NCI-H345 treated with DMSO at 0.1 percent for 48 hours (cell line): ENCODE measurements around the gene ANO10.

Experiments
- DNase-seq: peaks from one replicate; lab custom pipeline; 2025; ENCODE audit not compliant: unreplicated experiment; lab: John Stamatoyannopoulos, UW

Gene ANO10

DNA sequence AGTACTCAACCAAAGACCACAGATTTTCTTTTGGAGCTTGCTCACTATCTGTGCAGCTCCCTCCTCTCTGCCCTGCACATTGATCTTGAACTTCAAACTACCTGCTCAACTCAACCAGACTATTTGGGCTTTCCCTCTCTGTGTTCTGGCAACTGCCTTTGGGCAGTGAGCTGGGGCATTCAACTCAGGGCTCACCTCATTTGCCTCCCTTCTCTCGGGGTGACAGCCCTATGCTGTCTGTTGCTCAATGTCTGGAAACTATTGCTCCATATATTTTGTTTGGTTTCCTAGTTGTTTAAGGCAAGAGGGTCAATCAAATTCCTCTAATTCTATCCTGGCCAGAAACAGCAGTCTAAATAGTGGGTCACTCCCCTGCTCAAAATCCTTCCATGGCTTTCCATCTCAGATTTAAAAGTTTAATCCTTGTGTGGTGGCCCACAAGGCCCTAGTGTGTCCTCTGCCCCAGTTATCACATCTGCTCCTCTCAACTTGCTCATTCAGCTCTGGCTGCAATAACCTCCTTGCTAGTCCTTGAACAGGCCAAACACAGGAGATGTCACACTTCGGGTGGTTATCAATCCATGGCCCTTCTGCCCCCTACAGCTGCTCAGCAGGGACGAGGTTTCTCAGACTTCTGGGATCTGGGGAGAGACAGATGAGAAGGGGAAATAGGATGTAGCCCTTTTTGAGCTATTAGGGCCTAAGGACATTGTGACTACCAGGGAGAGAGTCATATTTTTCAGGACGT lies 267.7 kb downstream of the ANO10 start:
- no peak for DNase-seq

DNA sequence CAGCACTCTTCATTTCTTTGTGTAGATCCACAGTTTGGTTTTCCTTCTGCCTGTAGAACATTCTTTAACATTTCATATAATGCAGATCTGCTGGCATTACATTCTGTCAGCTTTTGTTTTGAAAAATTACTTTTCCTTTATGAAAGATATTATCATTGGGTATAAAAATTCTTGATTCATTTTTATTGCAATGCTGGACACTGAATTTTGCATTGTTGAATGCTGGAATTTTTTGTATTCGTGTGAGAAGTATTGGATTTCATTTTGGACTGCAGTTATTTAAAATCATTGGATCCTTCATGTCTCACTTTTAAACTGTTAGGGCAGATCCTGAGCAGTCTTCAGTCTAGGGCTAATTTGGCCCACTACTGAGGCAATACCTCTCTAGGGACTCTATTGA lies 268.4 kb downstream of the ANO10 start:
- no peak for DNase-seq

DNA sequence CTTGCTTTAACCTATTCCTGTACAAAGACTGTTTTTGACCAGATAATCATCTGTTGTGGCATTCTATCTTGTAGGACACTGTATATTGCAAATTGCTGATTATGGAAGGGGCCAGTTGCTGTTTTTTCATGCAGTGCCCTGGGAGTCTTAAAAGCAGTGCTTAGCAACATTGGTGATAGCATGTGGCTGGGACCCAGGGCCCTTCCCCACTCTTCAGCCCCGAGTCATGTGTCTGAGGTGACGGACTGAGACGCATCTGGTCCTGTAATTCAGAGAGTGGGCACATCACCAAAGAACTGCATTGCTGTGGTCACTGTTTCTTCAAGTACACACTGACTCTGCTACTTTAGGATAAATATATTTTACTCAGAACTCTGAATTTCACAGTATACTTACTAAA lies 272.1 kb downstream of the ANO10 start:
- DNase-seq, result no peak

DNA sequence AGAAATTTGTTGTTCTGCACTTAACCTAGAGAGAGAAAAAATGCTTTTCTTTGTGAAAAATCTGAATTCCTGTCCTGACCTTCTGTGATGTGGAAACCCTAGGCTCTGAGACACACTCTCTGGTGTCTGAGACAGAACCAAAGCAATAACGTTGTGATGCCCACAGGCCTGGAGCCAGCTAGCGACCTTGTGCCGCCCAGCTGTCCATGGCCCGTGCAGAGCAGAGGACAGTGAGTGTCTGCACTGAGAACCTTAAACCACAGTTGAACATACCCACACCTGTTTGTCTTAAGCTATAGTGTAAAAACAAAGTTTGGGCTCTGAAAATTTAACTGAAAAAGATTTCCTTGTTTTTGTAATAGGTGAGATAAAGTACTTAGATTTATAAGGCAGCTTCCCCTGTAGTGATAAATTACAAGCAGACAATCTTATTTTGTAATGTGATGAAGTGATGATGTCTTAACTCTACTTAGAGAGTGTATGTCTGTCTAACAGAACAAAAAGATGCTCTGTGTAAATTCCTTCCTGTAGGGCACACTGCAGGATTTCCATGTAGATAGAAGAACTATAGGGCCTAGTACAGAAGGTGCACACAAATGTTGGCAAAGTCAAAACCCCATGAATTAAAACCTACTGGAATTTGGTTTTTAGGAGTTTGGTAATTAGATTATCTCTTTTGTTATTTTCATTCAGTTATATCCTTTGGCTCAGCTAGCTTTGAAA lies 272.8 kb downstream of the ANO10 start:
- no peak for DNase-seq

DNA sequence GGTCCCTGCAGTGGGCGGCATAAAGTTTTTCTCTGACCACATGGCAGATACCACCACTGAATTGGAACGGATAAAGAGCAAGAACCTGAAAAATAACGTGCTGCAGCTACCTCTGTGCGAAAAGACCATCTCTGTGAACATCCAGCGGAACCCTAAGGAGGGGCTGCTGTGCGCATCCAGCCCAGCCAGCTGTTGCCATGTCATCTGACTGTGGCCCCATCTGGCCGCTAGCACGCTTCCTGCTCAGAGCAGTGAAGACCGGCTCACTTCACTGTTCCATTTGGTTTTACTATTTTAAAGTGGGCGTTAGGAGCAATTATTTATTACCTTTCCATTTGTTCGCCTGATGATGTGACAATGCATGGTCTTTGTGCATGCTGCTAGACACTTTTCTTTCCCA lies 273.5 kb downstream of the ANO10 start:
- no peak for DNase-seq

DNA sequence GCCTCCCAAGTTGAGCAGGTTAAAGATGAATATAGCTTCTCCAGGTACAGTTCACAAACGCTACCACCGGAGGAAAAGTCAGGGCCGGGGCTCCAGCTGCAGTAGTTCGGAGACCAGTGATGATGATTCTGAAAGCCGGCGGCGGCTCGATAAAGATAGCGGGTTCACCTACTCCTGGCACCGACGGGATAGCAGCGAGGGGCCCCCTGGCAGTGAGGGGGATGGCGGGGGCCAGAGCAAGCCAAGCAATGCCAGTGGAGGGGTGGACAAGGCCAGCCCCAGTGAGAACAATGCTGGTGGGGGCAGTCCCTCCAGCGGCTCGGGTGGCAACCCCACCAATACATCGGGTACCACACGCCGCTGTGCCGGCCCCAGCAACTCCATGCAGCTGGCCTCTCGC lies 274.0 kb downstream of the ANO10 start:
- no peak for DNase-seq

DNA sequence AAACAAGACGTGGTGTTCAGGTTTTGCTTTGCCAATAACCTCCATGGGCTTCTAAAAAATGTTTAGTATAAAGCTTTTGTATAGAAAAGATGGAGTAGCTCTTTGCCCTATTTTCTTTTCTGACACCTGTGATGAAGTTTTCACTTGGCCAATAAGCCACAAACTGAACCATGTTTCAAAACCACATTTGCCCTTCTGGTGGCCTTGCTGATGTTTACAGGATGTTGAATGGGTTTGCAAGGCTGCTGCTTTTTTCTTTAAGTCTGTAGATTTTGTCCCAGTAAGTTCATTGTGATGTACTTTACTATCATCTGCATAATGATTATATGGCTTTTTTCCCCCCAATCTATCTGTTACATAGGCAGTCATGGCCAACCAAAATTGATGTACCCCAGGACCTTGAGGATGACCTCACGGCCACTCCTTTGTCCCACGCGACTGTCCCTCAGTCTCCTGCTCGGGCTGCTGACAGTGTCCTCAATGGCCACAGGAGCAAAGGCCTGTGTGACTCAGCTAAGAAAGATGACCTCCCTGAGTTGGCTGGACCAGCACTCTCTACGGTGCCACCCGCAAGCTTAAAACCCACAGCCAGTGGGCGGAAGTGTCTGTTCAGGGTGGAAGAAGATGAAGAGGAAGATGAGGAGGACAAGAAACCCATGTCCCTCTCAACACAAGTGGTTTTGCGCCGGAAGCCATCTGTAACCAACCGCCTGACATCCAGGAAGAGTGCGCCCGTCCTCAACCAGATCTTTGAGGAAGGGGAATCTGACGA lies 274.6 kb downstream of the ANO10 start:
- DNase-seq, result no peak

DNA sequence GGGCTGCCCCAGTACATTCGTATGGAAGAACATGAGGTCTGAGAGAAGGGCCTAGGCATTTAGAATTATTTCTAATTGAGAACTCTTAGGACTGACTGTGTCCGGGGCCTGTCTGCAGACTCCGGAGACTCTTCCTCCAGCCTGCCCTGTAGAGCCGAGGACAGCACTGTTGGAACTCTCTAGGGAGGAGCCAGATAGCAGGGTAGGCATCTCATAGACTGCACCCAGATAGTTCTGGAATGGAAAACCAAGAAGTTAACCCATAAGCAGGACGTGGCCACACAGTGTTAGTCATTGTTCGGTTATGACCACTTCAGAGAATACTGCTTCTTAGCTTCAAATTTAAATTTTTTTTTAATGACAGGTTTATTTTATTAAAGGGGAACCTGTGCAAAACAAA lies 275.9 kb downstream of the ANO10 start:
- DNase-seq, result no peak

DNA sequence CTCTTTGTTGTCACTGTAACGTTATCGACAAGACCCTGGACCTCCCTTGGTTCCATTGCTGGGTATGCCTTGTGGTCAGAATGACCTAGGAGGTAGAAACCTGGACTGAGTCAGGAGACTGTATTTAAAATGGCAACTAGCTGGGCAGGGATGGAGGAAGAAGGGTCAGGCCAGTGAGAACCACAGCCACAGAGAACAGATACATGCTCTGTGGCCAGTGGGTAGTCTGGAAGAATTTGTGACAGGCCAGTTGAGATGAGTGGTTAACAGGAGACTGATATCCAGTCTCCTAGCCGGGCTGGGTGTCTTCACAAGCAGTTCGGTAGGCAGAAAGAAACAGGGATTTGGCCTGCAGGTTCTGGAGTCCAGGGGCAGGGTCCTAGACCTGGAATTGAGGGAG lies 276.6 kb downstream of the ANO10 start:
- no peak for DNase-seq

DNA sequence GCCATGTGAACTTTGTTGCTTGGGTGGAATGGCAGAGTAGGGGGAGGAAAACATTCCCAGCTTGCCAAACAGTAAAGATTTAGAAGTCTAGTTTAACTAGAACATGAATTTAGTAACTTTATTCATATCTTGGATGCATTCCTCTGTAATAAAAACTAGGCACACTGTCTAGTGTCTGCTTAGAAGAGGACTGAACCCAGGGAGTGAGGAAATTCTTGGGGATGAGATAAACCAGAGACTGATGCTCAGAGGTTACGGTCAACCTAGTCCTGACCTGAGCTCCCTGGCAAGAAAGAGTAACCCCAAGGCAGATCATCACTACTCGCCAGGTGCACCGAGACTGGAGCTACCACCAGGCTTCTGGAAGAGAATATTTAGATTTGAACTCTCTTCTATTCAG lies 277.3 kb downstream of the ANO10 start:
- DNase-seq, result no peak

DNA sequence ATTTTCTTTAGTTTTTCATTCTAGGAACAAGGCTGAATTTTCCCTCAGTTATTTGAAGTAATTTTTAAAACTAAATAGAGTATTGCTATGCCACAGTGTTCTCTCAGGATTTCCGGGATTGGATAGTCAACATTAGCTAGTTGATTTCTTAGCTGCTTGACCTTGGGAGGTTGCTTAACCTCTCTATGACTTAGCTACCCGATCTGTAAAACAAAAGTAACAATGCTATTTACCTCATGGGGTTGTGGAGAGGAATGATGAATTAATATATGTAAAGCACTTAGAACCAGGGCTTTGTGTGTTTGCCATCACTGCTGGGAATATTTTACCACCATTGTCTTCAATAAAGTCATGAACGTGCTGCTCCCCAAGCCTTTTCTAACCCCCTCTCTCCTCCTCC lies 278.0 kb downstream of the ANO10 start:
- DNase-seq, result no peak

DNA sequence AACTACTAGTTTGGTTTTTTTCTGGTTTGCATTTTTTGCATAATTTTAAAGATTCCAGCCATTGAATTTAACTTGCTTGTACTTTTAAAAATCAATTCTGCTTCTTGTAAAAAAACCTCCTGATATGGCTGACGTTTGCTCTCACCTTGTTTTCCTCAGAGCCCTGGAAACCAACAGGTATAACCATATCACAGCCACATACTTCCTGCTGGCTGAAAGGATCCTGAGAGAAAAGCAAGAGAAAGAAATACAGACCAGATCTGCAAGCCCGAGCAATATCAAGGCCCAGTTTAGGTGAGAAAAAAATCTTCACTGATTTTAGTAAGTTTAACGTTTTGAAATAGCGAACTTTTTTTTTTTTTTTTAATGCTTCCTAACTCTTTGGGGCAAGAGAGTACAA lies 278.6 kb downstream of the ANO10 start:
- DNase-seq, result no peak

DNA sequence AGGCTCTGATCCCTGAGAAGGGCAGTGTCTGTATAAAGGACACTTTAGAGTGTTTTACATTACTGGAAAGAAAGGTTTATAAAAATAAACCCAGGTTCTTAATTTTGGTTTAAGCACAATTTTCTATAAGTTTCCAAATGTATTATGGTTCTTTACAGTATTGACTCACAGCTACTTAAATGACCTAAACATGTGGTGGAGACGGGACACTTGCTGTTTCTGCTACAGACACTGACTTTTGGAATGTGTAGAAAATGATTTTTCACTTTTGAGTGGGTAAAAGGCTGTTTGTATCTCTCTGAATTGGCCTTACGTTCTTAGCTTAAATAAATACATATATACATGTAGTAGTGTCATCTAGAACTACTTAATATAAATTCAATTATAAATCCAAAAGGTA lies 280.0 kb downstream of the ANO10 start:
- no peak for DNase-seq

DNA sequence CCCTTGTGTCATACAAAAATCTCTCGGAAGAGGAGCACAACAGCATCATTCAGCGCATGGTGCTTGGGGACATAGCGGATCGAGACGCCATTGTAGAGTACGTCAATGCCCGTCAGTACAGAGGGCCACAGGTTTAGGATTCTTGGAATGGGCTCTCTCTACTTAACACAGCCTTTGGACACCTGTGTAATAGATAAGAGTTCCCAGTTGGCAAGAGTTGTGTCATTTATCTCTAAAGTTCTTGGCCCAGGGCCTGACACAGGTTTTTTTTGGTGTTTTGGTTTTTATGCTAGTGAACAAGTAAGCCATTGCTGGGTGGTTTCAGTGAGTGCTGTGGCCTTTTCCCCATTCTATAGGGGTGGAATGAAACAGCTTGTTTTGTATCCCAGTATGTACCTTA lies 281.4 kb downstream of the ANO10 start:
- DNase-seq, result no peak

DNA sequence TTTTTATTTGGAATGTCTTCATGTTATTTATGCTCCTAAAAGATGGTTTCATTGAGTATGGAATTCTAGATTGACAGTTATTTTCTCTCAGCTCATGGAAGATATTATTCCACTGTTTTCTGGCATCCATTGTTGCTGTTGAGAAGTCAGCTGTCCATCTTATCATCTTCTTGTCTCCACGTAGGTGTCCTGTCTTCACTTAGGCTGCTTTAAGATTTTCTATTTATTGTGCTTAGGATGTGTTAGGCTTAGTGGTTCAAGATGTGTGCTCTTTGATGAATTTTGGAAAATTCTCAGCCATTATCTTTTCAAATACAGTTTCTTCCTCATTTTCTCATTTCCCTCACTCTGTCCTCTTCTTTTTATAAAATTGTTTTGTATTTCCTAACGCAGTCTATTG lies 283.5 kb downstream of the ANO10 start:
- DNase-seq, result no peak

DNA sequence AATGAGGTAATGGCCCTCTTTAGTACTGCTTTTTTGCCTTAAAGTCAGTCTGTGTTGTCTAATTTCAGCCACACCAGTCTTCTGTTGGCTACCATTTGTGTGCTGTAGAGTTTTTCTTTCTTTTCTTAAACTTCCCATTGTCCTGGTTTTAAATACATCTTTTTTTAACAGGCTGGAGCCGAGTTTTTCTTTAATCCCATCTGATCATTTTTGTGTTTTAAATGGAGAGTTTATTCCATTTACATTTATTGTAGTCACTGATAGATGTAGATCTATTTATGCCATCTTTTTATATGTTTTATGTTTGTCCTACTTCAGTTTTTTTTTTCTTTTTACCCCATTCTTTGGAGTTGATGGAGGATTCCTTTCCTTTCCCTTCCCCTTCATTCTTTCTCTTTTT lies 286.0 kb downstream of the ANO10 start:
- no peak for DNase-seq

DNA sequence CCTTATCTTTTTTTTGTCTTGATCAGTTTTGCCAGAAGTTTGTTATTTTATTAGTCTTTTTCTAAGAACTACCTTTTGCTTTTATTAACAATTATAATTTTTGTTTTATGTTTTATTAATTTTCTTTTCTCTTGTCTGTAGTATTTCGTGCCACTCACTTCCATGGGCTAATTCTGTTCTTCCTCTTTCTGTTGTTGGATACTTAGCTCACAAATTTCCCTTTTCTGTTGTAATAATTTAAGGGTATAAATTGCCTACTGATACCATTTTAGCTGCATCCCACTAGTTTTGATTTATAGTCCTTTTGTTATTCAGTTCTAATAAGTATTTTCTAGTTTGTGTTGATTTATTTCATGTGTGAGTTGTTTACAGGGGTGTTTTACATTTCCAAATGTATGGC lies 286.8 kb downstream of the ANO10 start:
- no peak for DNase-seq

DNA sequence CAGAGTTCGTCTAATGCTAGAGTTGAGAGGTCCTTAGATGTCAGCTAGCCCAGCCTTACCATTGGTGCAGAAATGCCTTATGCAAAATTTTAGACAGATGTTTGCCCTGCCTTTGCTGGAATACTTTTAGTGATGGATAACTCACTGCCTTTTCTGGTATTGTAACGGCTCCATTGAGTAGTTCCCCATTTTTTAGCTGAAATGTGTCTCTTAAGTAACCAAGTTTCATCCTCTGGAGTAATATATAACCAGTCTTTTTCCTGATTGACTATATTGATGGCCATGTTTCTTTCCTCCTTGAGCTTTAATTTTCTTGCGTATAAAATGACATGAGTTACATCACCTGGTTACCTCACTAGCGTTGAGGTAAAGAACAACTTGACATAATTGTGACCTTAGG lies 290.4 kb downstream of the ANO10 start:
- no peak for DNase-seq

DNA sequence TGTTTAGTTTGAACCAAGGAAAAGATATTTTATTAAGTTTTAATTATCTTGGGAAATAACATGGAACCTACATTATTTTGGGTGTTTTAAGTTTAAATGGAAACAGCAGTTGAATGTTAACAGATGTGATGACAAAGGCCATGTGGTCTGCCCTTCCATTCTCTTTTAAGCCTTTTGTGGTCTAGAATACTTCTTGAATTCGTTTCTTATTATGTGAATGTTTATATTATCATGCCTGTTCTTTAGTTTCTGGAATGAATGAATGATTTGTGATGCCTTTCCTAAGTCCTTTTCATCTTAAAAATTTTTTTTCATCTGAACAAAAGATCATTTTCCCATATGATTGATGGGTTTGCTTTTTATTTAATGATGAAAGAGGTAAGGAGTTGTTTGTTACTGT lies 290.8 kb downstream of the ANO10 start:
- no peak for DNase-seq

DNA sequence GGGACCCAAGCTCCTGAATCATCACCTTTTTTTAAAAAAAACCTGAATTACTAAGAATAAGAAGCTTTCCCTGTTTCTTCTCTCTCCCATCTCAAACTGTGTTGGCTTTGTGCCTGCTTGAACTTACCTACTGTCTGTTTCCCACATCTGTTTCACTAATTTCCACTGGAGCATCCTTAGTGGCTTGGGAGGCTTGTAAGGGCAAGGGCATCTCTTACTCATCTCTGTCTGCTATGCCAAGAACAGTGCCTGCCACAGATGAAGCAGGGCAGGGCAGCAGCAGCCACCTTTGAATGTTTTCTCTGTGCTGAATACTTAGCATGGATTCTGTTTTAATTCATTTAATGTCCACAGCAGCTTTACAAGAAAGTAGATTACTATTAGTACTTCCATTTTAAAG lies 293.2 kb downstream of the ANO10 start:
- no peak for DNase-seq

DNA sequence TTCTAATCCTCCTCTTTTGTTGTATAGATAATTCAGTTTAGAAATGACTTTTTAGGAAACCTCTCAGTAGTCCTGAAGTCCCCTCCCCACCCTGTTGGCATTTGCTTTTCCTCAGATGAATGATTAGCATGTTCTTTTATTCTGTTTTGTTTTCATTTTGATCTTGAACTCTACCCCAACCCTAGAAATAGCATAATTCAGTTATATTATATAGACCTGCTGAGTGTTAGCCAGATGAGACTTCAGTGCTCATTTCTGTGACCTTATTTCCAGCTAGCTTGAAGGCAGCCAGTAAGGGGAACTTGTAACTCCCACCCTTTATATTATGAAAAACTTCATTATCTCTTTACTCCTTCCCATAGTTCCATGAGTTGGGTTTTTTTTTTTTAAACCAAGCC lies 294.2 kb downstream of the ANO10 start:
- DNase-seq, result no peak

DNA sequence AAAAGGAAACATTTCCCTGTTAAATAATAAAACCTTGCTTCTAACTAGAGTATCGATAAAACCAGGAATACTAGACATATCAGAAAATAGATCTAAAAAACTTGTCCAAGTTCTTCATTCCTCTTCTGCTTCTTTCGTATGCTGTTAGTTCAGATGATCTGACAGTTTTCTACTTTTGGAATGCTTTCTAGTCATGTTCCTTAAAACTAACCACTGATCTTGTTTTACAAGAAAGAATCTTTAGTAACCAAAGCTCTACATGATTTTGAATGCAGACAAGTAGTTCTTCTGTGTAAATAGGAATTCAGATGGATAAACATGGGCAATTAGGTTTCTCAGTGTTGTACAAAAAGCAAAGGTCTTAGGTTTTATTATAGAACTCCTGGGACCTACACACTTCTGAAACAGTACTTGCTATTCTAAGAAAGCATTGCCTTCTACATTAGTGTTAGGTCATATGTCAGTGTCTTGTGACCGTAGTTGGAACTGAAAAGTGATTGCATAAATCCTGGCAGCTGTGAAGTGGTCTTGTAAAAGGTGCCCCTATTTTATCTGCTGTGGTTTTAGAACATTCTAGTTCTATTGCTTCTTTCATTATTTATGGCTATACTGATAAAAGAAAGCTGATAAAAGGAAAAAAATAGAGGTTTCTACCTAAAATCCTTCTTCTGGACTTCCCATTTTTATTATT lies 294.8 kb downstream of the ANO10 start:
- DNase-seq, result no peak
